Natural killer cell treated with Interleukin-12 subunit alpha and Interleukin-12 subunit beta and Interleukin-15 and Interleukin-18, amount 100 ng/mL, for 72 hours (primary cell): Measurements from ENCODE around the gene PHF5A. TPM values are rescaled to one million over a fixed set of nuclear protein-coding genes. Genes with fewer than 3 reads are reported as not detected.

Source experiments
- ATAC-seq, 2 donors: fragments of 150-1000 bp; cut with Tn5 transposase in 1 of 2; sonication (Bioruptor Pico), chemical (Tn5 transposase) in 1 of 2; 2 replicates each; pipeline ENCODE4 v1.10.0; 2021
- DNase-seq: peaks from one replicate; pipeline ENCODE4 v3.0.0; 2022; ENCODE audit warnings: low spot score
- H3K27ac Mint-ChIP-seq, 2 donors: 1 replicate in 1 of 2; 2 replicates in 1 of 2; pipeline ENCODE4 v1.8.0; 2022; ENCODE audit warnings: mixed read lengths in 2 of 2, mild to moderate bottlenecking in 1 of 2, moderate library complexity in 1 of 2
- H3K27me3 Mint-ChIP-seq, 2 donors: 1 replicate in 1 of 2; 2 replicates in 1 of 2; pipeline ENCODE4 v1.8.0; 2022; ENCODE audit warnings: mixed read lengths in 2 of 2
- H3K36me3 Mint-ChIP-seq: one replicate; pipeline ENCODE4 v1.8.0; 2022; ENCODE audit warnings: mixed read lengths
- H3K4me1 Mint-ChIP-seq, 2 donors: 1 replicate in 1 of 2; 2 replicates in 1 of 2; pipeline ENCODE4 v1.8.0; 2022; ENCODE audit warnings: low read depth in 2 of 2, mixed read lengths in 2 of 2, mild to moderate bottlenecking in 1 of 2
- H3K4me3 Mint-ChIP-seq: one replicate; pipeline ENCODE4 v1.8.0; 2022; ENCODE audit warnings: mixed read lengths
- H3K9me3 Mint-ChIP-seq: 2 replicates; pipeline ENCODE4 v1.8.0; 2022; ENCODE audit warnings: mixed read lengths
- total RNA-seq, 2 donors: library from RNA; stranded (reverse); gene quantifications; one replicate each; pipeline ENCODE4 v1.2.3, GENCODE V29; 2022

Gene PHF5A
- total RNA-seq, 2 donors from 2014 or later: 58.7 to 83.8 TPM

DNA sequence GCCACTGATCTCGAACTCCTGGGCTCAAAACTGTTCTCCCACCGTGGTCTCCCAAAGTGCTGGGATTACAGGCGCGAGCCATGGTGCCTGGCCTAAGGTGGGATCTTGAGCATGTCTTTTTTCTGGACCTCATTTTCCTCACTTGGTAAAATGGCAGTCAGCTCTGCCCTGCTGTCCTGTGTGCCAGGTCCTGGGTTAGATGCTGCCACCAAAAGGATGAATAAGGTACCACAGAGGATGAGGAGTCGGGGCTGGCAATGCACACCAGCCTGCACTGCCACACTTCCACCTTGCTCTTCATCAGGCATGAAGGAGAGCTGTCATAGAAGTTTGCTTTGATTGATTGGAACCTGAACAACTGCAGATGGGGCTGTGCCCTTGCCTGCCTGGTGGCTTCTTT, 32.7 kb upstream of the PHF5A start:
- Mint-ChIP-seq H3K27ac (peak overlapping the region in 1 of 2 donors; percentile 43), H3K27me3 (no peaks in the 10 kb centered on the region), H3K36me3 (no peaks in the 10 kb centered on the region), H3K9me3 (no peaks in the 10 kb centered on the region), H3K4me3 (no peak overlapping the region), H3K4me1 (peaks cover 0 to 4% of the 10 kb centered on the region in 2 donors)
- DNase-seq (no peak), ATAC-seq (peak in 1 of 2 donors; percentile 47)

DNA sequence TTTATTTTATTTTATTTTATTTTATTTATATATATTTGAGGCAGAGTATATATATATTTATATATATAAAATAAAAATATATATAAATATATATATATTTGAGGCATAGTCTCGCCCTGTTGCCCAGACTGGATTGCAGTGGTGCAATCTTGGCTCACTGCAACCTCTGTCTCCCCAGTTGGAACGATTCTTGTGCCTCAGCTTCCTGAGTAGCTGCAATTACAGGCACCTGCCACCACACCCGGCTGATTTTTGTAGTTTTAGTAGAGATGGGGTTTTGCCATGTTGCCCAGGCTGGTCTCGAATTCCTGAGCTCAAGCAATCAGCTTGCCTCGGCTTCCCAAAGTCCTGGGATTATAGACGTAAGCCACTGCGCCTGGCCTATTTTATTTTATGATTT, 31.8 kb upstream of the PHF5A start:
- DNase-seq: no peak
- ATAC-seq: no peak
- H3K36me3 Mint-ChIP-seq: no peaks in the 10 kb centered on the region
- peaks cover 0 to 4% of the 10 kb centered on the region in 2 donors for H3K4me1 Mint-ChIP-seq
- H3K27me3 Mint-ChIP-seq: no peaks in the 10 kb centered on the region
- no peak overlapping the region for H3K4me3 Mint-ChIP-seq
- no peak overlapping the region for H3K27ac Mint-ChIP-seq
- H3K9me3 Mint-ChIP-seq: no peaks in the 10 kb centered on the region

DNA sequence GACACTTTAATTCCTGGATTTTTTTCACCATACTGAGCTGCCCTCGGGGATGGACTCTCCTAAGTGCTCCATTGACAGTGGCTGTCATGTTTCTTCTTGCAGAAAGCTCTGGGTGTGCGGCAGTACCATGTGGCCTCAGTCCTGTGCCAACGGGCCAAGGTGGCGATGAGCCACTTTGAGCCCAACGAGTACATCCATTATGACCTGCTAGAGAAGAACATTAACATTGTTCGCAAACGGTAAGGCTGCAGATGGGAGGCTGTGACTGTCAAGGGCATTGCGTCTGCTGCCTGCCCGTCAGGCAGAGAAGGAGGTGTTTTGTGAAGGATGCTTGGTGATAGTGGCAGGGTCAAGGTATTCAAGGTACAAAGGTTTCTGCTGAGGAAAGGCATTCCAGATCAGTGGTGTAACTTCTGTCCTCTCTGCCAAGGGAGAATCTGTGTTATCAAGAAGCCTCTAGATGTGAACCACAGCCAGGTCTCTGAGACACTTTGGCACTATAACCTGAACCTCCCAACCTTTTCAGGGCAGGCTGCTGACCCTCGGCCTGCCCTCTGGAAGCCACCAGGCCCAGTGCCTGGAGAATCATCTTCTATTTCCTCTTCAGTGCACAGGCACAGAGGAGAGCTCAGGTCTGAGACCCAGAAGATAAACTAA, 31.3 kb upstream of the PHF5A start:
- Mint-ChIP-seq H3K27ac (no peak overlapping the region), H3K4me3 (no peak overlapping the region), H3K27me3 (no peaks in the 10 kb centered on the region), H3K36me3 (no peaks in the 10 kb centered on the region), H3K9me3 (no peaks in the 10 kb centered on the region), H3K4me1 (peaks cover 0 to 4% of the 10 kb centered on the region in 2 donors)
- no peak for ATAC-seq
- no peak for DNase-seq

DNA sequence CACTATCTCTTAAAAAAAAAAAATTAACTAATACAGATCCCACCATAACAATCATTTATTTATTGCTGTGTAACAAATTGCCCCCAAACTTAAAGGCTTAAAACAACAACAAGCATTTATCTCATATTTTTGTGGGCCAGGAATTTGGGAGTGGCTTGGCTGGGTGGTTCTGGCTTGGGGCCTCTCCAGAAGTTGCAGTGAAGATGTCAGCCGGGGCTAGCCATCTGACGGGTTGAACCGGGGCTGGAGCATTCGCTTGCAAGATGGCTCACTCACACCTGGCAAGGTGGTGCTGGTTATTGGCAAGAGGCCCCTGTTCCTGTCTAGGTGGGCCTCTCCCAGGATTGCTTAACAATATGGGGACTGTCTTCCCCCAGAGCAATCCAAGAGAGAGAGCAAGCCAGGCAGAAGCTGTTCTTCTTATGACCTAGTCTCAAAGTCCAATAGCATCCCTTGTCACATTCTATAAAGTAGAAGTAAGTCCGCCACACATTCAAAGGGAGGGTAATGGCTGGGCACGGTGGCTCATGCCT, 29.9 kb upstream of the PHF5A start:
- no peak for ATAC-seq
- Mint-ChIP-seq H3K27ac (no peak overlapping the region), H3K36me3 (no peaks in the 10 kb centered on the region), H3K9me3 (no peaks in the 10 kb centered on the region), H3K4me1 (peaks cover 0 to 4% of the 10 kb centered on the region in 2 donors), H3K4me3 (no peak overlapping the region), H3K27me3 (no peaks in the 10 kb centered on the region)
- DNase-seq: no peak

DNA sequence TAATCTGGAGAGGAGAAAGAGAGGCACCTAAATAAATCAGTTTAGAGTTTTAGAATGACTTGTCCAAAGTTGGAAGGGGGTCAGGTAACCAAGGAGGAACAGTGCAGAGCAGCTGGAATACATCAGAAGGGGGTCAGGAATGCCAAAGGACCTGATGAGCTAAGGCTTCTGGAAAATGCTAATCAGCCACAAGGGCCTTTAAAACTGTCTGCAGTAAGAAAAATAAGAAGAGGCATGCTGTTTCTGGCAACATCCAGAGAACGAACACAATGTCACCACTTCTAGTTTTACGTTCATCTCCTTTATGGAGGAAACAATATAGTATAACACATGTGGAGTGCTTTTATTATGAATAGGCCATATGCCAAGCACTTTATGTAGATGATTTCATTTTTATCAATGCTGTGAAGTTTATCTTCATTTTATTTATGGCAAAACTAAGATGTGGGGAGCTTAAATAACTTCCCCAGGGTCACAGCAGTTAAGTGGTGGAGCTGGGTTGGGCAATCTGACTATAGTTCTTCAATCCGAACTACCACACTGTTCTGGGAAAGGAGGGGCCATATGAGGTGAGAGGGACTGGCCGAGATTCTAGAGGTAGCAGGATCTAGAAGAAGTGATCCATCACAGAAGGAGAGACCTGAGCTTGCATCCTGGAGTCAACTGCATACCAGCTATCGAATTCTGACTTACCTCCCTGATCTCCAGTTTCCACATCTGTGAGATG, 23.0 kb upstream of the PHF5A start:
- no peak overlapping the region for H3K27ac Mint-ChIP-seq

DNA sequence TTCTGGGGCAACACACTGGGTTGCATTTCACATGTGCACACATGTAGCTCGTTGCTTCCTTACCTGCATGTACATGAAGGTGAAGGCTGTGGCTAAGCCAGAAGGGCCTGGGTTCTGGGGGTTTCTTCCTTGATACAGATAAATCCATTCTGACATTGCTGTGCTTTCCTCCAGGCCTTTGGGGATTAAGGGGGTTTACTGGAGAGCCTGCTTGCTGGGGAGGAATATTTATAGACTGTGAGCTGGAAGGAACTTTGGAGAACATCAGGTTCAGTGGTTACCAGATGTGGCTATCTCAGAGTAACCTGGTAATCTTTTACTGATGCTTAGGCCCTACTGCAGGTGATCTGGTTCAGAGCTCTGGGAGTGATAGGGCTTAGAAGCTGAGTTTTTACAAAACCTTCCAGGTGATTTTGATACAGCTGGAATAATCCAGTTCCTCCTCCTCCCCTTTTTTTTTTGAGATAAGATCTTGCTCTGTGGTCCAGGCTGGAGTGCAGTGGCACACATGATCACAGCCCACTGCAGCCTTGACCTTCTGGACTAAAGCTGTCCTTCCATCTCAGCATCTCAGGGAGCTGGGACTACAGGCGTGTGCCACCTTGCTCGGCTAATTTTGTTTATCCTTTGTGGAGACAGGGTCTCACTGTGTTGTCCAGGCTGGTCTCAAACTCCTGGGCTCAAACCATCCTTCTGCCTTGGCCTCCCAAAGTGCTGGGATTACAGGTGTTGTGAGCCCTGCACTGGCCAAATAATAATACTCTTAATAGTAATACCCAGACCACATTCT, 20.3 kb upstream of the PHF5A start:
- no peaks in the 10 kb centered on the region for H3K27me3 Mint-ChIP-seq

More for the DNA sequence above, 23.0 kb upstream of the PHF5A start:
- ATAC-seq (no peak), DNase-seq (no peak)
- peaks cover 13 to 14% of the 10 kb centered on the region in 2 donors for H3K4me1 Mint-ChIP-seq
- H3K9me3 Mint-ChIP-seq: no peaks in the 10 kb centered on the region
- no peaks in the 10 kb centered on the region for H3K27me3 Mint-ChIP-seq
- no peaks in the 10 kb centered on the region for H3K36me3 Mint-ChIP-seq
- H3K4me3 Mint-ChIP-seq: no peak overlapping the region

DNA sequence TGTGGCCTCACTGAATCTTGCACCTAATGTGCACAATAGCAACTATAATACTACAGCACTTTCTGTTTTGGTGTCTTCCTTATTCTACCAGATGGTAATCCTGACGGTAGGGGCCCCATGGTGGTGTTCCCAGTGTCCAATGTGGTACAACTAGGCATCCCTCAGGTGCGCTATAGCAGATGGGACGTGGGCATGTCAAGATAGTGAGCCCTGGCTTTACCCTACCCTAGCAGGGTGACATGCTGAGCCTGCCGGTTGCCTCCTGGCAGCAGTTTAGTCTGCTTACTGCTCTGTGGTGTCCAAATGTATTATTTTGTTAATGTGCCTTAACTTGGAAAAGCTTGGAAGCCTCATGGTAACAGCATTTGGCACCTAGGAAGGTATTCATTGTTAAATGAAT, 19.6 kb upstream of the PHF5A start:
- Mint-ChIP-seq H3K36me3 (no peaks in the 10 kb centered on the region), H3K27me3 (no peaks in the 10 kb centered on the region), H3K4me3 (no peak overlapping the region), H3K9me3 (no peaks in the 10 kb centered on the region), H3K27ac (peak overlapping the region in 1 of 2 donors; percentile 8), H3K4me1 (peaks cover 16 to 18% of the 10 kb centered on the region in 2 donors)
- DNase-seq (no peak), ATAC-seq (no peak)

More for the DNA sequence above, 20.3 kb upstream of the PHF5A start:
- Mint-ChIP-seq H3K9me3 (no peaks in the 10 kb centered on the region), H3K4me3 (no peak overlapping the region), H3K4me1 (peaks cover 16% of the 10 kb centered on the region in 2 donors), H3K27ac (no peak overlapping the region), H3K36me3 (no peaks in the 10 kb centered on the region)
- ATAC-seq: no peak
- DNase-seq: no peak

DNA sequence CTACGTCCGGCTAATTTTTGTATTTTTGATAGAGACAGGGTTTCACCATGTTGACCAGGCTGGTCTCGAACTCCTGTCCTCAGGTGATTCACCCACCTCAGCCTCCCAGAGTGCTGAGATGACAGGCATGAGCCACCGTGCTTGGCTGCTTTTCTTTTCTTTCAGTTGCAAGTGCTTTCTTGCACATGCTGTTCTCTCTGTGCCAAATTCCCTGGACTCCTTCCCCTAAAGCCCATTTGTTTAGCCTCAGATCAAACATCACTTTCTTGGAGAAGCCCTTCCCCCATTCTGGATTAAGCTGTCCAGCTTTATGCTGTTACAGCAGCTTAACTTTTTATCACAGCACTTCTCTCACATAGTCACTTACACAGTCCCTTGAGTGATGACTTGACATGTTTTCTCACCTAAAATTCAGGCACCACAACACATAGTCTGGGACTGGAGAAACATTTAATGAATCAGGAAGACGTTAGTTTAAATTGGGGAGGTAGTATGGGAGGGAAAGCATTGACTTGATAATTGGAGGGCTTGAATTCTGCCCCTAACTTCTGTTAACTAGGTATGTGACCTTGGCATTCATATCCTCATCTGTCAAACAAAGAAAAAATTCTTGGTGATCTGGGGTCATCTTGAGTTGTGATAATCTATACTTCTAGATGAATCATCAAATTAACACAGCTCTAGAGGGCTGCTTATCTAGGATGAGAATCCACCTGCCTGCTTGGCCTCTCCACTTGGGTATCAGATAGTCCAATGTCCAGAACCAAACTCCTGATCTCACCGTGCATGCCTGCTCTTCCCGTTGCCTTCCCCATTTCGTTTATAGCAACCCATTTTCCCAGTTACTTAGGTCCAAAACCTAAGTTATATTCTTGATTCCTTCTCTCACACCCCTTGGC, 18.8 kb upstream of the PHF5A start:
- DNase-seq (no peak), ATAC-seq (no peak)
- Mint-ChIP-seq H3K27me3 (no peaks in the 10 kb centered on the region), H3K9me3 (no peaks in the 10 kb centered on the region), H3K36me3 (no peaks in the 10 kb centered on the region), H3K27ac (peak overlapping the region in 1 of 2 donors; percentile 8), H3K4me1 (peaks cover 22 to 26% of the 10 kb centered on the region in 2 donors), H3K4me3 (no peak overlapping the region)

DNA sequence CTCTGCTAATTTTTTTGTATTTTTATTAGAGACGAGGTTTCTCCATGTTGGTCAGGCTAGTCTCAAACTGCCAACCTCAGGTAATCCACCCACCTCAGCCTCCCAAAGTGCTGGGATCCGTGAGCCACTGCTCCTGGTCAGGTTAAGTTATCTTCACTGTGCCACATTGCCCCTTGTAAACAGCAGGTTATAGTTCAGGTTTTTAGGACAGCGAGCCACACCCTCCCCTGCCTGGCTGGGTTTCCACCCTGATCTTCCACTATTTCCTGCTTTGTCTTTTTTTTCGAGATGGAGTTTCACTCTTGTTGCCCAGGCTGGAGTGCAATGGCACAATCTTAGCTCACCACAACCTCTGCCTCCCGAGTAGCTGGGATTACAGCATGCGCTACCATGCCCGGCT, 16.5 kb upstream of the PHF5A start:
- no peak for ATAC-seq
- Mint-ChIP-seq H3K9me3 (no peaks in the 10 kb centered on the region), H3K4me1 (peaks cover 23 to 34% of the 10 kb centered on the region in 2 donors), H3K4me3 (no peak overlapping the region), H3K27ac (no peak overlapping the region), H3K36me3 (no peaks in the 10 kb centered on the region), H3K27me3 (no peaks in the 10 kb centered on the region)
- DNase-seq: no peak

DNA sequence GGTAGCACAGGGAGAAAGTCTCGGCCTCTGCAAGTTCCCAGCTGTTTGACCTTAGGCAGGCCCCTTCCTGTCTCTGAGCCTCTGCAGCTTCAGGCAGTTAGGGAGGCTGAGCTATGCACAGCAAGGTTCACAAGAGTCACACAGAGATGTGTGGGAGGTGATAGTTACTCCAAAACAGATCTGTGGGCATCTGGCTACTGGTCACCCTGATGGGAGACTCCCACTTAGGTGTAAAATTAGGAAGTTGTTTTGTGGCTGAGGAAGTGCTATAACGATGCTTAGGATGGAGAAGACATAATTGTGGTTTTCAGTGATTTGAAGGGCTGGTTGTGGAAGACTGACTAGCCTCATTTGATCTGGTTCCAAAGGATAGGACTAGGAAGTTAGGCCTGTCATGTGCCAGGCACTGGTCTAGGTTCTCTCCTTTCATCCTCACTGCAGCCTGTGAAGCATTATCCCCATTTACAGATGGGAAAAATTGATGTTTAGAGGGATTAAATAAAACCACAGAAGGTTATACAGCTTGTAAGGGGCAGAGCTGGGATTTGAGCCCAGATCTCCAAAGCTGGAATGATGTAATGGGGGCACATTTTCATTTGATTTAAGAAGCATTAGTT, 13.9 kb upstream of the PHF5A start:
- ATAC-seq (no peak), DNase-seq (no peak)
- H3K36me3 Mint-ChIP-seq: no peaks in the 10 kb centered on the region
- no peaks in the 10 kb centered on the region for H3K9me3 Mint-ChIP-seq
- no peak overlapping the region for H3K4me3 Mint-ChIP-seq
- no peaks in the 10 kb centered on the region for H3K27me3 Mint-ChIP-seq
- no peak overlapping the region for H3K27ac Mint-ChIP-seq
- peaks cover 15 to 26% of the 10 kb centered on the region in 2 donors for H3K4me1 Mint-ChIP-seq

DNA sequence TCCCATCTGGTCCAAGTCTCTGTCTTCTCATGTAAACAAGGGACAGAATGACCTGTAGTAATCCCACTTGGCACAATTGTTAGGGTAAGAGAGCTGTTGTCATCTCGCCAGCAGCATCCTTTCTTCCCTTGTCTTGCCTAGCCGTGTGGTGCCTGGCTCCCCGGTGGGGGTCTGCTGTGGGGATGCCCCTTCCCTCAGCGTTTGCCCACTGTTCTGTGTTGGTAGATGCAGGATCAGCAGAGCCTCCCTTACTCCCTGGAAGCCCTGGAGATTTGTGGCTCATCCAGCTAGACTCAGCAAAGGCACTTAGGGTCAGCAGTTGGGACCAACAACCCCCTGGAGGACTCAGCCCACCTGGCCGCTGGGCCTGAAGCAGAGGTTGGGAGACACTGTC, 13.4 kb upstream of the PHF5A start:
- Mint-ChIP-seq H3K27me3 (no peaks in the 10 kb centered on the region), H3K27ac (no peak overlapping the region)

DNA sequence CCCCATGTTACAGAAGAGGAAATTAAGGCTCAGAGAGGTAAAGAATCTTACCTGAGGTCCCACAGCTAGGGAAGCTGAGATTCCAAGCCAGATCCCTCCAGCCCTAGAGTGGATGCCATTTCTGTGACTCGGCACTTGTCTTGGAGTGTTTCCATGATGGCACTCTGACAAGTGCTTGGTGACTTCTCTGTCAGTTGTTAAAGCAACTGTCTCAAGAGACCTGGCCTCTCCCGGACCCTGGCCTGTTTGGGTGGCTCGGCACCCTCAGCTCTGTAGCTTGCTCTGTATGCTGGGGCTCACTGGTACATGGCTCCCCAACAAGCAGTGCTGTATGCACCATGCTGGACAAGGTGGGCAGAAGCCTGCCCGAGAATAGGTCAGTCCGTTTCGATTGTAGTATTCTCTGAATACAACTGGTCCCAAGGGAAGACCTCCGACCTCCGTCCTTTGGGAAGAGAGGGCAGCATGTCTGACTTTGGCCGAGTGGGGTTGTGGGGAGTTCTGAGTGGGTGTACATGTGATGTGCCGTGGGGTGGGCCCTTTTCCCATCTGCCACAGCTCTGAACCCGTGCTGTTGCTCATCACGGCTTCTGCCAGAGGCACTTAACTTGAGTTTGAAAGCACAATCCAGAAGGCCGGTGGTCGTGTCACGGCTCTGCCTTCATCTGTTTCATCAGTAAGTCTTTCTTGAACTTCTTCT, 12.8 kb upstream of the PHF5A start:
- ATAC-seq (no peak), DNase-seq (no peak)
- Mint-ChIP-seq H3K27me3 (no peaks in the 10 kb centered on the region), H3K27ac (no peak overlapping the region), H3K36me3 (no peaks in the 10 kb centered on the region), H3K4me1 (peaks cover 11 to 21% of the 10 kb centered on the region in 2 donors), H3K4me3 (no peak overlapping the region), H3K9me3 (no peaks in the 10 kb centered on the region)

More for the DNA sequence above, 13.4 kb upstream of the PHF5A start:
- no peak for DNase-seq
- Mint-ChIP-seq H3K9me3 (no peaks in the 10 kb centered on the region), H3K36me3 (no peaks in the 10 kb centered on the region), H3K4me1 (peaks cover 11 to 22% of the 10 kb centered on the region in 2 donors), H3K4me3 (no peak overlapping the region)
- no peak for ATAC-seq
